HEK293 (cell line): ENCODE results near the gene GINS2.

Experiments used
- CTCF ChIA-PET: fragments of 350-600 bp; formaldehyde crosslinking; extraction: SDS; loops from one replicate; lab custom pipeline; 2021; ENCODE audit warnings: antibody characterized with exemption; lab: Yijun Ruan, JAX
- POLR2A ChIA-PET: fragments of 300-600 bp; formaldehyde crosslinking; extraction: SDS; loops from one replicate; lab custom pipeline; 2020; ENCODE audit warnings: antibody characterized with exemption, inconsistent platforms; lab: Yijun Ruan, JAX
- H3K27ac ChIP-seq: fragments of 200-500 bp; sonication (Bioruptor generic); 2 replicates; pipeline ENCODE4 v1.5.1; 2014; ENCODE audit warnings: low read depth, low read length, control low read depth, inconsistent platforms; ENCODE audit errors: extremely low read depth
- H3K36me3 ChIP-seq, 2 experiments: fragments of 200-500 bp in 1 of 2; sonication (Bioruptor generic) in 1 of 2; 1 replicate in 1 of 2; 2 replicates in 1 of 2; pipeline ENCODE4 v1.5.1; 2014 to 2017; ENCODE audit warnings: inconsistent platforms in 2 of 2, low read length in 2 of 2; ENCODE audit not compliant: control insufficient read depth in 2 of 2, insufficient read depth in 1 of 2
- H3K4me1 ChIP-seq: fragments of 200-500 bp; sonication (Bioruptor generic); 2 replicates; pipeline ENCODE4 v1.5.1; 2014; ENCODE audit warnings: mild to moderate bottlenecking, low read length, inconsistent platforms; ENCODE audit not compliant: control insufficient read depth, insufficient read depth
- H3K4me3 ChIP-seq: 2 replicates; pipeline ENCODE4 v1.5.1; 2011; ENCODE audit warnings: low read depth, mild to moderate bottlenecking, control low read depth, low read length, moderate library complexity
- H3K9me3 ChIP-seq: fragments of 200-500 bp; sonication (Bioruptor generic); 2 replicates; pipeline ENCODE4 v1.5.1; 2014; ENCODE audit warnings: low read depth, low read length, inconsistent platforms; ENCODE audit not compliant: control insufficient read depth, insufficient read depth
- MYNN ChIP-seq: fragments of 450-650 bp; formaldehyde crosslinking; IDR thresholded peaks from 2 replicates; pipeline ENCODE4 v1.5.1; 2016; ENCODE audit warnings: missing biosample characterization, missing genetic modification characterization, borderline replicate concordance
- SETDB1 ChIP-seq: IDR thresholded peaks from one replicate; pipeline ENCODE4 v1.6.1; 2017; ENCODE audit warnings: mild to moderate bottlenecking, low read length, moderate library complexity, mixed read lengths; ENCODE audit not compliant: insufficient read length
- SP2 ChIP-seq: fragments of 450-650 bp; formaldehyde crosslinking; IDR thresholded peaks from 2 replicates; pipeline ENCODE4 v1.5.1; 2016; ENCODE audit warnings: missing biosample characterization, missing genetic modification characterization
- ZBTB6 ChIP-seq: fragments of 450-650 bp; formaldehyde crosslinking; IDR thresholded peaks from 2 replicates; pipeline ENCODE4 v1.5.1; 2017; ENCODE audit warnings: missing biosample characterization, missing genetic modification characterization
- ZNF10 ChIP-seq: fragments of 450-650 bp; formaldehyde crosslinking; IDR thresholded peaks from 2 replicates; pipeline ENCODE4 v1.5.1; 2017; ENCODE audit warnings: missing biosample characterization, missing genetic modification characterization
- ZNF112 ChIP-seq: fragments of 450-650 bp; formaldehyde crosslinking; IDR thresholded peaks from 2 replicates; pipeline ENCODE4 v1.5.0; 2017; ENCODE audit warnings: missing biosample characterization, missing genetic modification characterization
- ZNF223 ChIP-seq: fragments of 450-650 bp; formaldehyde crosslinking; IDR thresholded peaks from 2 replicates; pipeline ENCODE4 v1.5.1; 2016; ENCODE audit warnings: missing biosample characterization, missing genetic modification characterization
- ZNF292 ChIP-seq: fragments of 450-650 bp; formaldehyde crosslinking; IDR thresholded peaks from 2 replicates; pipeline ENCODE4 v1.5.1; 2016; ENCODE audit warnings: low read depth, missing biosample characterization, missing genetic modification characterization, borderline replicate concordance
- ZNF366 ChIP-seq: fragments of 450-650 bp; formaldehyde crosslinking; conservative IDR thresholded peaks from 2 replicates; pipeline ENCODE4 v1.5.1; 2016; ENCODE audit warnings: missing biosample characterization, missing genetic modification characterization
- ZNF404 ChIP-seq: fragments of 450-650 bp; formaldehyde crosslinking; IDR thresholded peaks from 2 replicates; pipeline ENCODE4 v1.5.1; 2017; ENCODE audit warnings: missing biosample characterization, missing genetic modification characterization
- ZNF488 ChIP-seq: fragments of 450-650 bp; formaldehyde crosslinking; IDR thresholded peaks from 2 replicates; pipeline ENCODE4 v1.5.1; 2016; ENCODE audit warnings: missing biosample characterization, missing genetic modification characterization
- ZNF580 ChIP-seq: fragments of 450-650 bp; formaldehyde crosslinking; IDR thresholded peaks from 2 replicates; pipeline ENCODE4 v1.5.1; 2016; ENCODE audit warnings: missing biosample characterization, missing genetic modification characterization
- ZNF621 ChIP-seq: fragments of 450-650 bp; formaldehyde crosslinking; IDR thresholded peaks from 2 replicates; pipeline ENCODE4 v1.5.1; 2017; ENCODE audit warnings: missing biosample characterization, missing genetic modification characterization
- ZNF624 ChIP-seq: fragments of 450-650 bp; formaldehyde crosslinking; IDR thresholded peaks from 2 replicates; pipeline ENCODE4 v1.5.1; 2017; ENCODE audit warnings: missing biosample characterization, missing genetic modification characterization
- ZXDB ChIP-seq: fragments of 450-650 bp; formaldehyde crosslinking; IDR thresholded peaks from 2 replicates; pipeline ENCODE4 v1.5.1; 2016; ENCODE audit warnings: missing biosample characterization, missing genetic modification characterization
- TF ChIP-seq, protein P1 (sequence below): fragments of 450-650 bp; formaldehyde crosslinking; IDR thresholded peaks from 2 replicates; pipeline ENCODE4 v1.5.0; 2017; ENCODE audit warnings: missing biosample characterization, missing genetic modification characterization, borderline replicate concordance

Gene GINS2

GRCh38 chr16:85735225-85735635 is 46.5 kb upstream of the GINS2 start:
- no peaks in the 10 kb centered on the region for H3K4me1 ChIP-seq
- H3K27ac ChIP-seq: no peak overlapping the region
- POLR2A ChIA-PET: no interaction called here
- H3K9me3 ChIP-seq: no peaks in the 10 kb centered on the region
- H3K4me3 ChIP-seq: no peak overlapping the region
- TF ChIP-seq ZBTB6 (tag by site-specific recombination) (no peak), ZNF580 (no peak), ZNF223 (tag by site-specific recombination) (no peak), ZNF366 (tag by site-specific recombination) (no peak), ZNF488 (tag by site-specific recombination) (no peak), ZNF112 (tag by site-specific recombination) (no peak), SP2 (no peak)
- TF ChIP-seq, all 188 proteins: peak for 0
- no peaks in the 10 kb centered on the region for H3K36me3 ChIP-seq
- CTCF ChIA-PET: interaction anchor here (0.8 kb wide), 1 partner anchor 25 kb away, joined by 4 read pairs; no protein-coding TSS in a partner anchor

DNA sequence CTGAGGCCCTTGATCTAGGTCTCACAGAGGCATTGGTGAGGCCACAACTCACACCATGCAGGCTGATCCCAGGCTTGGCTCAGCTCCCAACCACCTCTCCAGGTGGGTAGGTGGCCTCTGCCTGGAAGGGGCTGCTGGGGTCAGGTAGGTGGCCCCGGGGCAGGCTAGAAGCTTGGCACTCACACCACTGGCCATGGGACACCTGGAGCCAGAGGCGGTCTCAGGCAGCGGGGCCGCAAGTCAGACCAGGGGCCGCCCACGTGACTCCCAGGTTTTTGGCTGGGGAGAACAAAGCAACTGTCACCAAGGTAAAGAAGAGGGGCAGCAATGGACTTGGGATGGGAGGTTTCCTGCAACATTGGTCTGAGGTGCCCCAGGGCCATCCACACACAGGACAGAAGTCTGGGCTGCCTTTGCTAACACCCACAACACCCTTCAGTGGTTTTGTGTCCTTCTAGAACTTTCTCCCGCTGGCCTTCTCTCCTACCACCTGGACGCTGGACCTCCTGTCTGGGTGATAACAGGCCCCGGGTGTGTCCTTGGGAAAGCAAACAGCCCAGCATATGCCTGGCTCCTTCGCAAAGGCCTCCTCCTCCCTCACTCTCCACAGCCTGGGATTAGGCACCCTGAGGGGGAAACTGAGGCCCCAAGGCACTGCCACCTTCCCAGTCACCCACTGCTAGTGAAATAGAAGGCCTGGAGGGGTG is 45.7 kb upstream of the GINS2 start:
- no peak overlapping the region for H3K27ac ChIP-seq
- H3K4me3 ChIP-seq: no peak overlapping the region
- no peaks in the 10 kb centered on the region for H3K4me1 ChIP-seq
- CTCF ChIA-PET: interaction anchor here (0.6 to 0.7 kb wide), 2 partner anchors 17 to 293 kb away, joined by 3 read pairs; no protein-coding TSS in a partner anchor
- TF ChIP-seq, protein P1, sequence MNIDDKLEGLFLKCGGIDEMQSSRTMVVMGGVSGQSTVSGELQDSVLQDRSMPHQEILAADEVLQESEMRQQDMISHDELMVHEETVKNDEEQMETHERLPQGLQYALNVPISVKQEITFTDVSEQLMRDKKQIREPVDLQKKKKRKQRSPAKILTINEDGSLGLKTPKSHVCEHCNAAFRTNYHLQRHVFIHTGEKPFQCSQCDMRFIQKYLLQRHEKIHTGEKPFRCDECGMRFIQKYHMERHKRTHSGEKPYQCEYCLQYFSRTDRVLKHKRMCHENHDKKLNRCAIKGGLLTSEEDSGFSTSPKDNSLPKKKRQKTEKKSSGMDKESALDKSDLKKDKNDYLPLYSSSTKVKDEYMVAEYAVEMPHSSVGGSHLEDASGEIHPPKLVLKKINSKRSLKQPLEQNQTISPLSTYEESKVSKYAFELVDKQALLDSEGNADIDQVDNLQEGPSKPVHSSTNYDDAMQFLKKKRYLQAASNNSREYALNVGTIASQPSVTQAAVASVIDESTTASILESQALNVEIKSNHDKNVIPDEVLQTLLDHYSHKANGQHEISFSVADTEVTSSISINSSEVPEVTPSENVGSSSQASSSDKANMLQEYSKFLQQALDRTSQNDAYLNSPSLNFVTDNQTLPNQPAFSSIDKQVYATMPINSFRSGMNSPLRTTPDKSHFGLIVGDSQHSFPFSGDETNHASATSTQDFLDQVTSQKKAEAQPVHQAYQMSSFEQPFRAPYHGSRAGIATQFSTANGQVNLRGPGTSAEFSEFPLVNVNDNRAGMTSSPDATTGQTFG: no peak
- no peak for TF ChIP-seq ZXDB (tag by site-specific recombination)
- no peak for TF ChIP-seq ZNF404
- no peak for TF ChIP-seq ZNF10 (tag by site-specific recombination)
- TF ChIP-seq ZNF621: no peak
- TF ChIP-seq MYNN (tag by site-specific recombination): no peak
- TF ChIP-seq ZNF292: no peak
- H3K36me3 ChIP-seq: no peaks in the 10 kb centered on the region
- no peaks in the 10 kb centered on the region for H3K9me3 ChIP-seq
- POLR2A ChIA-PET: no interaction called here

GRCh38 chr16:85733839-85734170 is 45.1 kb upstream of the GINS2 start:
- ChIA-PET POLR2A (no interaction called here), CTCF (interaction anchor here (0.6 to 0.7 kb wide), 2 partner anchors 17 to 292 kb away, joined by 3 read pairs; no protein-coding TSS in a partner anchor)
- Histone ChIP-seq H3K27ac (no peak overlapping the region), H3K9me3 (no peaks in the 10 kb centered on the region), H3K4me3 (no peak overlapping the region), H3K4me1 (no peaks in the 10 kb centered on the region), H3K36me3 (no peaks in the 10 kb centered on the region)
- TF ChIP-seq ZNF624 (tag by site-specific recombination) (no peak), SETDB1 (no peak), SP2 (peak; percentile 59)
